Measurements from ENCODE around the gene GATA1.

GRCh38 chrX:48793935-48794334 is 7.5 kb downstream of the GATA1 start:
- TF ChIP-seq CTCF (IDR thresholded peaks at IDR 0.05) (no peak), POLR2A (IDR thresholded peaks at IDR 0.05) (no peak)
